Smooth muscle cell (in vitro differentiated cells): Measurements from ENCODE around the gene RET. TPM values are rescaled to one million over a fixed set of nuclear protein-coding genes. Genes with fewer than 3 reads are reported as not detected.

Experiments used
- DNase-seq: peaks from one replicate; lab custom pipeline; 2025; ENCODE audit not compliant: unreplicated experiment; lab: John Stamatoyannopoulos, UW
- H2AFZ ChIP-seq: fragments of 200-600 bp; sonication (generic); 2 replicates; pipeline ENCODE4 v1.6.0; 2016; ENCODE audit warnings: antibody characterized with exemption, low read depth, mild to moderate bottlenecking
- H3F3A ChIP-seq: fragments of 200-600 bp; sonication (generic); 2 replicates; pipeline ENCODE4 v1.6.0; 2017; ENCODE audit warnings: antibody characterized with exemption, low read depth
- H3K27ac ChIP-seq: fragments of 200-600 bp; sonication (generic); 2 replicates; pipeline ENCODE4 v1.5.1; 2016; ENCODE audit warnings: low read depth, mild to moderate bottlenecking
- H3K27me3 ChIP-seq: fragments of 200-600 bp; sonication (generic); 2 replicates; pipeline ENCODE4 v1.6.1; 2016; ENCODE audit warnings: low read depth, mild to moderate bottlenecking
- H3K36me3 ChIP-seq: fragments of 200-600 bp; sonication (generic); 2 replicates; pipeline ENCODE4 v1.5.1; 2016; ENCODE audit warnings: low read depth
- H3K4me1 ChIP-seq: fragments of 200-600 bp; sonication (generic); 2 replicates; pipeline ENCODE4 v1.5.1; 2016; ENCODE audit warnings: low read depth
- H3K4me2 ChIP-seq: fragments of 200-600 bp; sonication (generic); 2 replicates; pipeline ENCODE4 v1.6.0; 2016; ENCODE audit warnings: mild to moderate bottlenecking
- H3K4me3 ChIP-seq: fragments of 200-600 bp; sonication (generic); 2 replicates; pipeline ENCODE4 v1.5.1; 2016; ENCODE audit warnings: mild to moderate bottlenecking
- H3K79me2 ChIP-seq: fragments of 200-600 bp; sonication (generic); 2 replicates; pipeline ENCODE4 v1.6.0; 2016; ENCODE audit warnings: low read depth, mild to moderate bottlenecking
- H3K9ac ChIP-seq: fragments of 200-600 bp; sonication (generic); 2 replicates; pipeline ENCODE4 v1.6.0; 2016; ENCODE audit warnings: low read depth
- H3K9me3 ChIP-seq: fragments of 200-600 bp; sonication (generic); replicated peaks from 2 replicates; pipeline ENCODE4 v1.5.1; 2016; ENCODE audit warnings: low read depth
- H4K20me1 ChIP-seq: fragments of 200-600 bp; sonication (generic); 2 replicates; pipeline ENCODE4 v1.6.0; 2016; ENCODE audit warnings: low read depth
- WGBS: methylation state at CpG from one replicate; pipeline ENCODE4 v1.1.7; 2016; ENCODE audit warnings: low lambda C conversion rate; 5-methylcytosine and 5-hydroxymethylcytosine counted together
- polyA plus RNA-seq: library from polyadenylated mRNA; unstranded; fragments of >200 nt; fragmentation: Nextera tagmentation; extraction: Ambion mirVana; gene quantifications from 2 replicates; pipeline ENCODE4 v1.2.1, GENCODE V29; 2016
- total RNA-seq: library from RNA; depleted of rRNA; stranded (reverse); fragments of >200 nt; gene quantifications from 2 replicates; pipeline ENCODE4 v1.2.3, GENCODE V29; 2014
- TF ChIP-seq, protein P1 (sequence below): fragments of 200-600 bp; sonication (generic); IDR thresholded peaks from 2 replicates; pipeline ENCODE4 v1.5.1; 2017; ENCODE audit warnings: borderline replicate concordance, mild to moderate bottlenecking, antibody characterized with exemption; ENCODE audit not compliant: insufficient read depth, poor library complexity, severe bottlenecking

Gene RET
- total and polyA plus RNA-seq, 2 experiments from 2014 or later: 0.70 to 0.94 TPM

DNA sequence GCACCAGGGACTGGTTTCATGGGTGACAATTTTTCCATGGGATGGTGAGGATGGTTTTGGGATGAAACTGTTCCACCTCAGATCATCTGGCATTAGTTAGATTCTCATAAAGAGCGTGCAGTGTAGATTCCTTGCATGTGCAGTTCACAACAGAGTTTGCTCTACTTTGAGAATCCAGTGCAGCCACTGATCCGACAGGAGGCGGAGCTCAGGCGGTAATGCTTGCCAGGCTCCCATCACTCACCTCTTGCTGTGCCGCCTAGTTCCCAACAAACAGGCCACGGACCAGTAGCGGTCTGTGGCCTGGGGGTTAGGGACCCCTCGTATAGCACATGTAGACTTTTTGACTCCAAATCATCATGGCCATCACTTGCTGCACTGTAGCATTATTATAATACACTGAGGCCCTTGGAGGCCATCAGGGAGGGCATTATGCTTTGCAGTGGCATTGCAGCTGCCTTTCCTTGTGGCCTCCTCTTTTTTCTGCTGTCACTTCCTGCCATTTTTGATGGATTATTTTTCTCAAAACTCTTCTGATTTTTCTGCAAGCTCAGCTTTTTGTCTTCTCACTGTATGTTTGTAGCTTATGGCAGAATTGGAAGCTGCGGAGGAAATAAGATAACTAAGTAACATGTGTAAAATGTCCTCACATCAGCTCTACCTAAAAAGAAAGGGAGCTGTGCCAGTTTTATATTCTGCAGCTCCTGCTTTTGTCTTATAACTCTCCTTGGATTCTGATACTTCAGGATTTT is 79.9 kb downstream of the RET start:
- H3K36me3 ChIP-seq: no peaks in the 10 kb centered on the region

GRCh38 chr10:43158636-43159035 is 81.8 kb downstream of the RET start:
- Histone ChIP-seq H3K27ac (peak overlapping the region; percentile 93), H3K9ac (no peak overlapping the region), H3K9me3 (no peaks in the 10 kb centered on the region), H4K20me1 (peaks cover 100% of the 10 kb centered on the region), H3F3A (no peaks in the 10 kb centered on the region), H3K36me3 (no peaks in the 10 kb centered on the region), H3K4me3 (no peak overlapping the region), H3K4me1 (peaks cover 3% of the 10 kb centered on the region), H3K4me2 (no peak overlapping the region), H3K27me3 (no peaks in the 10 kb centered on the region), H2AFZ (no peak overlapping the region), H3K79me2 (peaks cover 67% of the 10 kb centered on the region)
- TF ChIP-seq, protein P1, sequence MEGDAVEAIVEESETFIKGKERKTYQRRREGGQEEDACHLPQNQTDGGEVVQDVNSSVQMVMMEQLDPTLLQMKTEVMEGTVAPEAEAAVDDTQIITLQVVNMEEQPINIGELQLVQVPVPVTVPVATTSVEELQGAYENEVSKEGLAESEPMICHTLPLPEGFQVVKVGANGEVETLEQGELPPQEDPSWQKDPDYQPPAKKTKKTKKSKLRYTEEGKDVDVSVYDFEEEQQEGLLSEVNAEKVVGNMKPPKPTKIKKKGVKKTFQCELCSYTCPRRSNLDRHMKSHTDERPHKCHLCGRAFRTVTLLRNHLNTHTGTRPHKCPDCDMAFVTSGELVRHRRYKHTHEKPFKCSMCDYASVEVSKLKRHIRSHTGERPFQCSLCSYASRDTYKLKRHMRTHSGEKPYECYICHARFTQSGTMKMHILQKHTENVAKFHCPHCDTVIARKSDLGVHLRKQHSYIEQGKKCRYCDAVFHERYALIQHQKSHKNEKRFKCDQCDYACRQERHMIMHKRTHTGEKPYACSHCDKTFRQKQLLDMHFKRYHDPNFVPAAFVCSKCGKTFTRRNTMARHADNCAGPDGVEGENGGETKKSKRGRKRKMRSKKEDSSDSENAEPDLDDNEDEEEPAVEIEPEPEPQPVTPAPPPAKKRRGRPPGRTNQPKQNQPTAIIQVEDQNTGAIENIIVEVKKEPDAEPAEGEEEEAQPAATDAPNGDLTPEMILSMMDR: no peak
- DNase-seq: no peak
- WGBS: 97% methylated on average over 6 of the region's 6 CpGs

More for the DNA sequence above, 79.9 kb downstream of the RET start:
- Histone ChIP-seq H3F3A (no peaks in the 10 kb centered on the region), H3K4me1 (peaks cover 6% of the 10 kb centered on the region), H3K4me3 (no peak overlapping the region), H3K9ac (no peak overlapping the region), H3K27ac (no peak overlapping the region), H2AFZ (no peak overlapping the region), H3K27me3 (no peaks in the 10 kb centered on the region), H3K9me3 (no peaks in the 10 kb centered on the region), H3K79me2 (peaks cover 79% of the 10 kb centered on the region), H3K4me2 (no peak overlapping the region), H4K20me1 (peaks cover 100% of the 10 kb centered on the region)
- no peak for DNase-seq
- WGBS: 89% methylated on average over 9 of the region's 9 CpGs
- TF ChIP-seq, protein P1: no peak

GRCh38 chr10:43160046-43160920 is 83.4 kb downstream of the RET start:
- TF ChIP-seq, protein P1: no peak
- peaks cover 3% of the 10 kb centered on the region for H3K4me1 ChIP-seq
- H3K36me3 ChIP-seq: no peaks in the 10 kb centered on the region
- no peak overlapping the region for H3K4me3 ChIP-seq
- H2AFZ ChIP-seq: no peak overlapping the region
- H3K4me2 ChIP-seq: peak overlapping the region; percentile 61
- no peaks in the 10 kb centered on the region for H3F3A ChIP-seq
- H3K9ac ChIP-seq: peak overlapping the region; percentile 49
- WGBS: 67% methylated on average over 1 of the region's 1 CpG
- DNase-seq: no peak
- no peaks in the 10 kb centered on the region for H3K27me3 ChIP-seq
- peaks cover 99% of the 10 kb centered on the region for H4K20me1 ChIP-seq
- no peaks in the 10 kb centered on the region for H3K9me3 ChIP-seq
- H3K79me2 ChIP-seq: peaks cover 58% of the 10 kb centered on the region
- H3K27ac ChIP-seq: peak overlapping the region; percentile 93
